Jurkat, Clone E6-1 (cell line): Measurements from ENCODE around the gene PWWP2B.
A peak's percentile ranks its signal among the peaks of the same experiment; 100 is the strongest.
"Not testable (repeated sequence)": the region's sequence is repeated elsewhere in the genome, so short reads cannot be mapped to it uniquely, and the experiment has no call there.

Experiments used
- DNase-seq: peaks from one replicate; pipeline ENCODE4 v3.0.0-alpha.2; 2011; ENCODE audit warnings: low read depth, low spot score
- H3K4me3 ChIP-seq: 2 replicates; pipeline ENCODE4 v1.5.1; 2011; ENCODE audit warnings: mild to moderate bottlenecking, low read length, control low read depth, moderate library complexity

PWWP2B gene

GRCh38 chr10:132375795-132376297, 21.2 kb upstream of the PWWP2B start:
- H3K4me3 ChIP-seq: no peak overlapping the region
- no peak for DNase-seq

GRCh38 chr10:132376394-132376851, 20.6 kb upstream of the PWWP2B start:
- no peak overlapping the region for H3K4me3 ChIP-seq
- no peak for DNase-seq

- H3K4me3 ChIP-seq: no peak overlapping the region
- no peak for DNase-seq
Observed at GRCh38 chr10:132377326-132377725, 19.7 kb upstream of the PWWP2B start.

- H3K4me3 ChIP-seq, DNase-seq: not testable (repeated sequence)
Observed at GRCh38 chr10:132379026-132379425, 18.0 kb upstream of the PWWP2B start.

GRCh38 chr10:132380986-132381385, 16.0 kb upstream of the PWWP2B start:
- not testable (repeated sequence) for DNase-seq, H3K4me3 ChIP-seq

GRCh38 chr10:132381741-132382140, 15.3 kb upstream of the PWWP2B start:
- no peak for DNase-seq
- no peak overlapping the region for H3K4me3 ChIP-seq

- H3K4me3 ChIP-seq: no peak overlapping the region
- no peak for DNase-seq
Observed at GRCh38 chr10:132382231-132382922, 14.6 kb upstream of the PWWP2B start.

GRCh38 chr10:132383101-132383500, 13.9 kb upstream of the PWWP2B start:
- DNase-seq: no peak
- H3K4me3 ChIP-seq: no peak overlapping the region

- H3K4me3 ChIP-seq: no peak overlapping the region
- DNase-seq: no peak
Observed at GRCh38 chr10:132383751-132384196, 13.2 kb upstream of the PWWP2B start.

- DNase-seq: no peak
- no peak overlapping the region for H3K4me3 ChIP-seq
Observed at GRCh38 chr10:132384618-132385388, 12.2 kb upstream of the PWWP2B start.

- DNase-seq: no peak
- H3K4me3 ChIP-seq: no peak overlapping the region
Observed at GRCh38 chr10:132385389-132385667, 11.7 kb upstream of the PWWP2B start.

GRCh38 chr10:132385721-132386418, 11.1 kb upstream of the PWWP2B start:
- no peak overlapping the region for H3K4me3 ChIP-seq
- DNase-seq: no peak

GRCh38 chr10:132386419-132386831, 10.6 kb upstream of the PWWP2B start:
- H3K4me3 ChIP-seq: no peak overlapping the region
- no peak for DNase-seq

GRCh38 chr10:132386896-132387295, 10.1 kb upstream of the PWWP2B start:
- H3K4me3 ChIP-seq, DNase-seq: not testable (repeated sequence)

GRCh38 chr10:132387764-132388210, 9.2 kb upstream of the PWWP2B start:
- peak; percentile 45 for DNase-seq
- H3K4me3 ChIP-seq: peak overlapping the region; percentile 16; the same call in 1 of the 2 replicates

GRCh38 chr10:132388891-132389432, 8.0 kb upstream of the PWWP2B start:
- DNase-seq: no peak
- no peak overlapping the region for H3K4me3 ChIP-seq

- no peak overlapping the region for H3K4me3 ChIP-seq
- DNase-seq: no peak
Observed at GRCh38 chr10:132389433-132390169, 7.4 kb upstream of the PWWP2B start.

GRCh38 chr10:132390170-132390920, 6.7 kb upstream of the PWWP2B start:
- no peak overlapping the region for H3K4me3 ChIP-seq

More at GRCh38 chr10:132390170-132390920, 6.7 kb upstream of the PWWP2B start:
- no peak for DNase-seq
